ENCODE measurements around the gene APBA2. TPM values are rescaled to one million over a fixed set of nuclear protein-coding genes. Genes with fewer than 3 reads are reported as not detected.

Gene APBA2
- polyA plus RNA-seq, 3 donors, result 0.97 to 2.9 (median 1.8) TPM

GRCh38 chr15:28921919-28922706, 36.3 kb downstream of the APBA2 start:
- WGBS, 3 donors, result 78 to 83% (median 81%) methylated on average over 12 of the region's 12 CpGs
- H3K27ac ChIP-seq (ENCODE audit: low read depth, low read length), result no peak overlapping the region

GRCh38 chr15:28922707-28923012, 36.9 kb downstream of the APBA2 start:
- 84 to 86% (median 85%) methylated on average over 5 of the region's 5 CpGs for WGBS, 3 donors
- H3K27ac ChIP-seq (ENCODE audit: low read depth, low read length), result no peak overlapping the region

DNA sequence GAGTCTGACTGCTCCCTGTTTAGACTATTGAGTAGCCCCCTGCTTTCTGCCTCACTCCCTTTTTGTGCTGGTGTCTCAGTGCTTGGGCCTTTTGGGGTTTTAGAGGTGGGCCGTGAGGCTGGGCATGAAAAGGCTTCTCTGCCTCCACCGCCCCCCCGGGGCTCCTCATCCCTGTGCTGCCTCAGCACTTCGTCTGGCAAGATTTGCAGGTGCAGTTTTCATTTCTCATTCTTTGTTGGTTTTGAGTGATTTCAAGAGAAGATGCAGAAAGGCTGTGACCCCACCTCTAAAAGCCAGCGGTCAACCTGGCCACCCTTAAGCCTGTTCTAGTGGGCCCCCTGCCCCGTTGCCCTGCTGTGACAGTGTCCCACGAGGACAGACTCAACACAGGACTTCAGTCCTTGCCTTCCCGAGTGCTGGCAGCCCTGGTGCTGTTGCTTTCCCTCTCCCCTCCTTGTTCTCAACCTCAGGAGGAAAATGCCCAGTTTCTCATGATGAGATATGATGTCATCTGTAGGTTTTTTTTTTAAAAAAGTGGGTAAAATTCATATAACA, 38.0 kb downstream of the APBA2 start:
- 79 to 85% (median 84%) methylated on average over 8 of the region's 8 CpGs for WGBS, 3 donors

GRCh38 chr15:28927043-28927442, 41.3 kb downstream of the APBA2 start:
- no peak overlapping the region for H3K27ac ChIP-seq (ENCODE audit: low read depth, low read length)
- 92 to 97% (median 95%) methylated on average over 5 of the region's 5 CpGs for WGBS, 3 donors

More for the DNA sequence above, 38.0 kb downstream of the APBA2 start:
- no peak overlapping the region for H3K27ac ChIP-seq (ENCODE audit: low read depth, low read length)

GRCh38 chr15:28929200-28929599, 43.4 kb downstream of the APBA2 start:
- 90 to 93% (median 92%) methylated on average over 10 of the region's 10 CpGs for WGBS, 3 donors
- no peak overlapping the region for H3K27ac ChIP-seq (ENCODE audit: low read depth, low read length)

DNA sequence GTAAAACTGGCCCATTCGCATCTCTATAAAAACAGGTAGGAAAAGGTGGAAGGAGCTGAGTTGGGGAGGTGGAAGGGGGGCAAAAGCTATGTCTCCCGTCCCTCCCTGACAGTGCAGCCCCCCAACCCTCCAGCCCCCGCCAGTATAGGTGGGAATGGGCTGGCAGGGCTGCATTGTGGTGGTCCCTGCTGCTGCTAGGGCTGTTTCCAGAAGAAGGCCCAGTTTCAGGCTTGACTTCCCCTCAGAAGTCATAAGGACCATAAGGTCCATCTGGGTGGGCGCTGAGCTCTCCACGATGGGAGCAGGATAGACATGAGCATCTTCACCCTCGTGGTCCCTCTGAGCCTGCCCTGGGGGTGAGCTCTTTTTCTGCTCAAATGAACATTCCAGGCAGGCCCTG, 44.2 kb downstream of the APBA2 start:
- WGBS, 3 donors, result 86 to 89% (median 89%) methylated on average over 6 of the region's 6 CpGs
- H3K27ac ChIP-seq (ENCODE audit: low read depth, low read length), result no peak overlapping the region

DNA sequence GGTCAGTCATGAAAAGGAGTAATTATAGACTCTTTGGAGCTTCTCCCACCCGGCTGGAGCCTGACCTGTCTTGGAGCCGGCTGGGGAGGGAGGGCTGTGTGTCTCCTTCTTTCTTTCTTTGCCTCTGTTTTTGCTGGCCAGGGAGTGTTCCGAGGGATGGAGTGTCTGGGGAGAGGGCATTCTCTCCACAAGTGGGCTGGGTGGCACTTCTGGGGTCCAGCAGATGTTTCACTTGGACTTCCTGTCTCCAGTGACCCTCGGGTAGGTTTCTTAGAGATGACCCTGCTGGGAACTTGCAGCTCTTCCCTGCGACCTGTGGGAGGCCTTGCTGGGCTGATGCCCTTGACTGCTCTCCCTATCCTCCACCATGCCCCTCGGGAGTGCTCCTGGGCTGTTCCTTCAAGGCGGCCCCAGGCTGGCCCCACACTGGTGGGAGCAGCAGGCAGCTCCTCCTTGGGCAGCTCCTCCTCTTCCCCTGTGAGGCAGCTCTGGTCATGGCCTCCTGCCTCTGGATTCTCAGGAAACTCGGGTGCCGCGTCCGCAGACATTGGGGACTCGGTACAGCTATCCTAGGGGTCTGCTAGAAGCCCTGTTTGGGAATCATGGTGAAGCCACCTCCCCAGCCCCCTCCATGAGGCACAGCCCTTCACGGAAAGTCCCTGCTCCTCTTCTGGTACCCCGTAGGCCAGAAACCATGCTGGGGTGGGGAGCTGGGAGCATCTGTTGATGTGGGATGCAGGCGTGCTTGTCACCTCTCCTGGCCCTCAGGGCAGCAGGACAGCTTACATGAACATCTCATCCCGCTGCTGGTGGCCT, 44.9 kb downstream of the APBA2 start:
- WGBS, 3 donors, result 87 to 88% (median 87%) methylated on average over 16 of the region's 16 CpGs
- H3K27ac ChIP-seq (ENCODE audit: low read depth, low read length), result no peak overlapping the region

DNA sequence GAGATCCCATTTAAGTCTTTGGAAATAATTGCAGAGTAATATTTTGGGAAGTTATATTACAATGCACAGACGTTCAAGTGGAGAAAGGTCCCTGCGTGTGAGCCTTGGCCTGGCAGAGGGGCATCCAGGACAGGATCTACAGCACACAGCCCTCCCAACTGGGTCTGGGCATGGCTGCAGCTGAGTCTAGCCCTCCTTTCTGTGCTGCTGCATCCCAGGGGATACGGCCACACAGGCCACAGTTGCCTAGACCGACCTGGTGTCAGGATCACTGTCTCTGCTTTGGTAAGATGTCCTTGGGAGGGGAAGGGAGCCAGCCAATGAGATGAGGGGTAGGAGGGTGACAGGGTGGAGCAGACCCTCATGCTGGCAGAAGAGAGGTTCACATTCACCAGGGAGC, 46.1 kb downstream of the APBA2 start:
- WGBS, 3 donors, result 84 to 92% (median 90%) methylated on average over 4 of the region's 4 CpGs
- no peak overlapping the region for H3K27ac ChIP-seq (ENCODE audit: low read depth, low read length)

GRCh38 chr15:28932361-28932760, 46.6 kb downstream of the APBA2 start:
- WGBS, 3 donors, result 79 to 87% (median 85%) methylated on average over 4 of the region's 4 CpGs
- H3K27ac ChIP-seq (ENCODE audit: low read depth, low read length), result no peak overlapping the region

DNA sequence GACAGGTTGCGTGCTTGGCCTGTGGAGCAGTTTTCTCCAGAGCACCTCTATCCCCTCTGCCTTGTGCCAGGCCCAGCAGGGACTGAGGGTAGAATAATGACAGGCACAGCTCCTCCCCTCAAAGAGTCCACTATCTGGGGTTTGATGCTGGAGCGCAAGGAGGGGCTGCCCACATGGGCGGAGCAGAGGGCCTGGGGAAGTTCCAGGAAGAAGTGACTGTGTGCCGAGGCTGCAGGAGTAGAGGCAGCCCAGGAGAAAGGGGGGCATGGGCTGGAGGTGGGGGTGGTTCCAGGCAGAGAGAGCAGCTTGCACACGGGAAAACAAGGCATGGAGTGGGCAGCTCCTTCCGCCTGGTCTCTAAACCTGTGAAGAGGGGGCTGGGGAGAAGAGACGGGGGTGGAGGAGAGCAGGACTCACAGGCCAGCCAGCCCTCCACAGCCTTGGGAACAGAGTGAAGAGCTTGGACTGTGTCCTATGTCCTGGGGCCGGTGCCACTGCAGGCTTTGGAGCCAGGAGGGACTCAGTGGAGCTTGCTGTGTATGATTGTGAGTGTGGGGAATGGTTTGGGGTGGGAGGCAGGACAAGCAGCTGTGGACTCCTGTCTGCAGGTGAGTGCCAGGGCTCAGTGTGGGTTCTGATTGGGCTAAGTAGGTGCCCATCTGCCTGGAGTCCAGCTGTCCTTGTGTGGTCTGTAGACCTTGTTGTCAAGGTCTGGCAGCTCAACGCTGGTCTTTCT, 48.1 kb downstream of the APBA2 start:
- WGBS, 3 donors, result 62 to 75% (median 70%) methylated on average over 9 of the region's 9 CpGs
- no peak overlapping the region for H3K27ac ChIP-seq (ENCODE audit: low read depth, low read length)

- WGBS, 3 donors, result 79 to 92% (median 82%) methylated on average over 6 of the region's 6 CpGs
- H3K27ac ChIP-seq (ENCODE audit: low read depth, low read length), result no peak overlapping the region
These were observed 48.9 kb downstream of the APBA2 start for GRCh38 chr15:28934645-28935044.

DNA sequence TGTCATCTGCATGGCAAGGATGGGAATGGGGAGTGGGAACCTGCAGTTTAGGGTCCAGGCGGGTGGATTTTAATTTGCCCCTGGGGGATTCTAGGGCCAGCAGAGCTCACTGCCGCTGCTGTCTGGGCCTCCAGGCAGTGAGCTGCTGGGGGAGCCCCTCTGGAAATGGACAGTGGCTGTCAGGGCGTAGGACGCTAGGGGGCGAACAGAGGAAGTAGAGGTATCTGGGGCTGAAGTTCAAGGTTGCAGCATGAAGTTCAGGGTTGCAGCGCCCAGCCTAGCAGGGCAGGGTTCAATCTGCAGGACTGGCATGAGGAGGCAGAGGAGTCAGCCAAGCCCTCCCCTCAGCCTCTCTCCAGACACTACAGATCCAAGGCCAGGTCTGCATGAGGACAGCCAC, 49.5 kb downstream of the APBA2 start:
- 60 to 69% (median 64%) methylated on average over 6 of the region's 6 CpGs for WGBS, 3 donors
- H3K27ac ChIP-seq (ENCODE audit: low read depth, low read length), result no peak overlapping the region

- 86 to 93% (median 91%) methylated on average over 8 of the region's 8 CpGs for WGBS, 3 donors
- H3K27ac ChIP-seq (ENCODE audit: low read depth, low read length), result no peak overlapping the region
These were observed 50.3 kb downstream of the APBA2 start for GRCh38 chr15:28936081-28936480.

DNA sequence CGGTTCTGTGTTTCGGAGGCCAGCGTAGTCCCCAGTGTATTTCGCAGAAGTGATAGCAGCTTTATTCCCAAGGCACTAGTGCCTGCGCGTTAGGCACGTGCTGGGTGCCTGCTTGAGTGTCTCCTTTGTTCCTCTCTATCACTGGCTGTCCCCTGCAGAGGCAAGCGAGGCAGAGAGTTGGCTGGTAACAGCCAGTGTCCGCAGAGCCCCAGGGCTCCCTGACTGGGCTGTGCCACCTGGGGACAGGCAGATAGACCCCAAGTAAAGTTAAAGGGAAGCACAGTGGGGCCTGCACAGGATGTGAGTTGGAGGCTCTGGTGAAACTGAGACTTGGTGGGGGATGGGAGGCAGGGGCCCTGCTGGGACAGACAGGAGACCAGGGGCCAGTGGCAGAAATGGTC, 50.7 kb downstream of the APBA2 start:
- no peak overlapping the region for H3K27ac ChIP-seq (ENCODE audit: low read depth, low read length)
- 83 to 90% (median 84%) methylated on average over 9 of the region's 9 CpGs for WGBS, 3 donors

GRCh38 chr15:28937271-28937670, 51.5 kb downstream of the APBA2 start:
- H3K27ac ChIP-seq (ENCODE audit: low read depth, low read length), result no peak overlapping the region
- 81 to 86% (median 85%) methylated on average over 8 of the region's 8 CpGs for WGBS, 3 donors

DNA sequence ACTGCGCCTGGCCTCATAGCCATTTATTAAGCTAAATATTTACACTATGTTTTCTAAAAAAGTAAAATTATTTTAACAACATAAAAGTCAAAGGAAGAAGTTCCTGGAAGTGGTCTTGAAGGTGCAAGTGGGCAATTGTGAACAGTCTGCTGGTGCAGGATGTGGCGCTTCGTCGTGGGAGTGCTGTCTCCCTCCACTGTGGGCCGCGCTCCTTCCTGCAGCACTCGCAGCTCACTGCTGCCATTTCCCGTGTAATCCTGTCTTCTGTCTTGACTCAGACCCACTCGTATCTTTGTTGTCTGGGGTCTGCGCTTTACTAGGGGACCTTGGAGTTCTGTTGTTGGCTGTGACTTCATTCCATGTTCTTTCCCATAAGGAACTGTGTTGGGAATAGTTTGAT, 56.3 kb downstream of the APBA2 start:
- 57 to 83% (median 66%) methylated on average over 10 of the region's 10 CpGs for WGBS, 3 donors
- no peak overlapping the region for H3K27ac ChIP-seq (ENCODE audit: low read depth, low read length)

- no peak overlapping the region for H3K27ac ChIP-seq (ENCODE audit: low read depth, low read length)
- WGBS, 3 donors, result 89 to 91% (median 90%) methylated on average over 14 to 15 of the region's 15 CpGs
These were observed 56.8 kb downstream of the APBA2 start for GRCh38 chr15:28942571-28942970.

DNA sequence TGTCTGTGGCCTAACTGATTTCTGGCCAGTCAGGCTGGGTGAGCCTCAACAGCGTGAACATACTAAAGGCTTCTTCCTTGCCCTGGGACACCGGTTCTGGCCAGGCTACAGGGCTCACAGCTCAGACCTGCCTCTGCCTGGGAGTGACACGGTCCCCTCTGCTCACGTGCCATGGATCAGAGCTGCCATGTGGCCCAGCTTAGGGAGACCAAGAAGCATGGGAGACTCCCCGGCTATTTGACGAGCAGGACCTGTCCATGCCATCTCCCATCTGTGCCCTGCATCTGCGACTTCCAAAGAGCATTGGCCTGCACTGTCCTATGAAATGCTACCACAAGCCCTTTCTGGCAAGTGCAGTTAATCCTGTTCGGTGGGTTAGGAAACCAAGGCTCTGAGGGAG, 57.4 kb downstream of the APBA2 start:
- 89 to 96% (median 96%) methylated on average over 8 of the region's 8 CpGs for WGBS, 3 donors

More for the DNA sequence above, 57.4 kb downstream of the APBA2 start:
- H3K27ac ChIP-seq (ENCODE audit: low read depth, low read length), result no peak overlapping the region
